Body of pancreas (tissue), 4 donors: ENCODE data around the gene AFG1L.

ENCODE experiments used
- POLR2A ChIP-seq, 3 donors: fragments of 450-650 bp; IDR thresholded peaks; one replicate each; pipeline ENCODE4 v1.6.1; 2016; ENCODE audit warnings: antibody characterized with exemption in 3 of 3, mild to moderate bottlenecking in 2 of 3
- TF ChIP-seq, protein P1 (sequence below), 7 experiments: fragments of 450-650 bp in 4 of 7; fragments of 200-600 bp in 3 of 7; sonication (generic) in 3 of 7; IDR thresholded peaks; one replicate each; pipeline ENCODE4 v1.5.1; 2016 to 2019; ENCODE audit warnings: antibody characterized with exemption in 7 of 7

DNA sequence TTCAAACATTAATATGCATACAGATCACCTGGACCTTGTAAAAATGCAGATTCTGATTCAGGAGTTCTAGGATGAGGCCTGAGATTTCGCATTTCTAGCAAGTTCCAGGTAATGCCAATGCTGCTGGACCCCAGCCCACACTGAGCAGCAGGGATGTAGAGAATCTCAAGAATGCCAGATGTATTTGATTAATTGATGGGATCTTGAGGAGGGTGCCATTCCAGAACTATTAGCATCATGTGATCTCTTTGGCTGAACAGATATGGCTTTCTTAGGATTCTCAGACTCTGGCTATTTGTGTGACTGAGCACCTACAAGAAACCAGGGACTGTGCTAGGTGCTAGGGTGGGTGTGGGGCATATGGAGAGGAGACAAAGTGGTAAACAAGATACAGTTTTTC, 17.6 kb upstream of the AFG1L start:
- TF ChIP-seq POLR2A (IDR thresholded peaks at IDR 0.05), result no peak
- TF ChIP-seq, protein P1, sequence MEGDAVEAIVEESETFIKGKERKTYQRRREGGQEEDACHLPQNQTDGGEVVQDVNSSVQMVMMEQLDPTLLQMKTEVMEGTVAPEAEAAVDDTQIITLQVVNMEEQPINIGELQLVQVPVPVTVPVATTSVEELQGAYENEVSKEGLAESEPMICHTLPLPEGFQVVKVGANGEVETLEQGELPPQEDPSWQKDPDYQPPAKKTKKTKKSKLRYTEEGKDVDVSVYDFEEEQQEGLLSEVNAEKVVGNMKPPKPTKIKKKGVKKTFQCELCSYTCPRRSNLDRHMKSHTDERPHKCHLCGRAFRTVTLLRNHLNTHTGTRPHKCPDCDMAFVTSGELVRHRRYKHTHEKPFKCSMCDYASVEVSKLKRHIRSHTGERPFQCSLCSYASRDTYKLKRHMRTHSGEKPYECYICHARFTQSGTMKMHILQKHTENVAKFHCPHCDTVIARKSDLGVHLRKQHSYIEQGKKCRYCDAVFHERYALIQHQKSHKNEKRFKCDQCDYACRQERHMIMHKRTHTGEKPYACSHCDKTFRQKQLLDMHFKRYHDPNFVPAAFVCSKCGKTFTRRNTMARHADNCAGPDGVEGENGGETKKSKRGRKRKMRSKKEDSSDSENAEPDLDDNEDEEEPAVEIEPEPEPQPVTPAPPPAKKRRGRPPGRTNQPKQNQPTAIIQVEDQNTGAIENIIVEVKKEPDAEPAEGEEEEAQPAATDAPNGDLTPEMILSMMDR (IDR thresholded peaks at IDR 0.05), result no peak
